Endodermal cell (in vitro differentiated cells): ENCODE results near the gene C12orf50. TPM values are rescaled to one million over a fixed set of nuclear protein-coding genes. Genes with fewer than 3 reads are reported as not detected.

Source experiments
- DNase-seq: peaks from one replicate; pipeline ENCODE4 v3.0.0-alpha.2; 2017
- H3K27ac ChIP-seq: 2 replicates; pipeline ENCODE4 v1.5.1; 2013; ENCODE audit warnings: mild to moderate bottlenecking, low read depth, low read length, moderate library complexity
- H3K27me3 ChIP-seq: 2 replicates; pipeline ENCODE4 v1.6.1; 2013; ENCODE audit warnings: mild to moderate bottlenecking, low read length, moderate library complexity; ENCODE audit not compliant: insufficient read depth, control insufficient read depth, poor library complexity, severe bottlenecking
- H3K36me3 ChIP-seq: 2 replicates; pipeline ENCODE4 v1.7.0; 2013; ENCODE audit warnings: mild to moderate bottlenecking, low read length, moderate library complexity; ENCODE audit not compliant: control insufficient read depth, insufficient read depth
- H3K4me1 ChIP-seq: one replicate; pipeline ENCODE4 v1.7.0; 2013; ENCODE audit warnings: low read length; ENCODE audit not compliant: control insufficient read depth, insufficient read depth
- H3K4me3 ChIP-seq: 2 replicates; pipeline ENCODE4 v1.5.1; 2013; ENCODE audit warnings: mild to moderate bottlenecking, low read length, moderate library complexity
- H3K9ac ChIP-seq: 2 replicates; pipeline ENCODE4 v1.6.1; 2013; ENCODE audit warnings: mild to moderate bottlenecking, low read length, moderate library complexity; ENCODE audit not compliant: poor library complexity, severe bottlenecking; ENCODE audit errors: extremely low read depth
- H3K9me3 ChIP-seq: 2 replicates; pipeline ENCODE4 v1.6.1; 2013; ENCODE audit warnings: mild to moderate bottlenecking, low read length, moderate library complexity; ENCODE audit not compliant: control insufficient read depth
- H3K27ac Mint-ChIP-seq: 2 replicates; pipeline ENCODE4 v1.8.0; 2020; ENCODE audit warnings: mixed read lengths
- H3K27me3 Mint-ChIP-seq: 2 replicates; pipeline ENCODE4 v1.8.0; 2021; ENCODE audit warnings: mild to moderate bottlenecking, mixed read lengths; ENCODE audit not compliant: insufficient read depth
- H3K36me3 Mint-ChIP-seq: 2 replicates; pipeline ENCODE4 v1.8.0; 2020; ENCODE audit warnings: low read depth, mixed read lengths
- H3K4me1 Mint-ChIP-seq: 2 replicates; pipeline ENCODE4 v1.8.0; 2020; ENCODE audit warnings: mixed read lengths
- H3K4me3 Mint-ChIP-seq: 2 replicates; pipeline ENCODE4 v1.8.0; 2020; ENCODE audit warnings: mild to moderate bottlenecking, moderate library complexity, mixed read lengths
- H3K9me3 Mint-ChIP-seq: 2 replicates; pipeline ENCODE4 v1.8.0; 2020; ENCODE audit warnings: mild to moderate bottlenecking, mixed read lengths
- CTCF ChIP-seq: fragments of 200-600 bp; sonication (generic); conservative IDR thresholded peaks from 2 replicates; pipeline ENCODE4 v1.5.0; 2021; ENCODE audit warnings: antibody characterized with exemption, mild to moderate bottlenecking
- WGBS, 2 experiments: methylation state at CpG; one replicate each; pipeline versions ENCODE4 v1.1.5 to v1.1.7; 2013; ENCODE audit warnings: missing lambda C conversion rate in 2 of 2, mixed read lengths in 1 of 2; ENCODE audit not compliant: insufficient coverage in 1 of 2, insufficient read length in 1 of 2; 5-methylcytosine and 5-hydroxymethylcytosine counted together
- total RNA-seq, 2 donors: library from RNA; stranded (reverse); fragmentation: NEBNext Ultra II Directional in 1 of 2; extraction: Animal tissue kit (Norgen Biotek cat#: 25700) in 1 of 2; gene quantifications; 2 replicates in 1 of 2; 3 replicates in 1 of 2; pipeline ENCODE4 v1.2.1, GENCODE V29; 2021

The C12orf50 gene
- total RNA-seq, 2 donors from 2014 or later, result 0.09 TPM; not detected in 1

- H3K4me3 Mint-ChIP-seq, result no peak overlapping the region
- Histone ChIP-seq H3K4me1 (no peaks in the 10 kb centered on the region), H3K27ac (no peak overlapping the region), H3K9me3 (no peaks in the 10 kb centered on the region), H3K4me3 (no peak overlapping the region), H3K36me3 (peaks cover 23% of the 10 kb centered on the region), H3K27me3 (no peaks in the 10 kb centered on the region), H3K9ac (no peak overlapping the region)
- H3K9me3 Mint-ChIP-seq, result no peaks in the 10 kb centered on the region
- WGBS, 2 experiments, result 98 to 100% methylated on average over 1 of the region's 1 CpG
- peaks cover 24% of the 10 kb centered on the region for H3K36me3 Mint-ChIP-seq
- TF ChIP-seq CTCF, result no peak
- H3K27ac Mint-ChIP-seq, result no peak overlapping the region
- H3K4me1 Mint-ChIP-seq, result no peaks in the 10 kb centered on the region
- no peaks in the 10 kb centered on the region for H3K27me3 Mint-ChIP-seq
- no peak for DNase-seq
These were observed 33.3 kb upstream of the C12orf50 start for GRCh38 chr12:88062474-88062873.

- no peak for TF ChIP-seq CTCF
- Histone ChIP-seq H3K27me3 (no peaks in the 10 kb centered on the region), H3K4me3 (no peak overlapping the region), H3K9me3 (no peaks in the 10 kb centered on the region), H3K4me1 (no peaks in the 10 kb centered on the region), H3K27ac (no peak overlapping the region), H3K36me3 (peaks cover 29% of the 10 kb centered on the region), H3K9ac (no peak overlapping the region)
- no peaks in the 10 kb centered on the region for H3K27me3 Mint-ChIP-seq
- WGBS, 2 experiments, result 100% methylated on average over 1 of the region's 1 CpG; no CpG with 5 or more reads in 1 of the 2 experiments
- no peaks in the 10 kb centered on the region for H3K9me3 Mint-ChIP-seq
- no peak overlapping the region for H3K4me3 Mint-ChIP-seq
- H3K36me3 Mint-ChIP-seq, result peaks cover 22% of the 10 kb centered on the region
- no peaks in the 10 kb centered on the region for H3K4me1 Mint-ChIP-seq
- no peak for DNase-seq
- H3K27ac Mint-ChIP-seq, result no peak overlapping the region
These were observed 29.5 kb upstream of the C12orf50 start for GRCh38 chr12:88058719-88059077.

- WGBS, 2 experiments, result 91 to 100% methylated on average over 1 to 4 of the region's 4 CpGs
- Mint-ChIP-seq H3K4me1 (no peaks in the 10 kb centered on the region), H3K4me3 (no peak overlapping the region), H3K27ac (no peak overlapping the region), H3K36me3 (peaks cover 22% of the 10 kb centered on the region), H3K9me3 (no peaks in the 10 kb centered on the region), H3K27me3 (no peaks in the 10 kb centered on the region)
- TF ChIP-seq CTCF, result no peak
- Histone ChIP-seq H3K9ac (no peak overlapping the region), H3K9me3 (no peaks in the 10 kb centered on the region), H3K27ac (no peak overlapping the region), H3K27me3 (no peaks in the 10 kb centered on the region), H3K4me3 (no peak overlapping the region), H3K4me1 (no peaks in the 10 kb centered on the region), H3K36me3 (peaks cover 29% of the 10 kb centered on the region)
- DNase-seq, result no peak
These were observed 29.0 kb upstream of the C12orf50 start for GRCh38 chr12:88057994-88058718.
